ENCODE data around the gene GABRB1.

GABRB1 gene

DNA sequence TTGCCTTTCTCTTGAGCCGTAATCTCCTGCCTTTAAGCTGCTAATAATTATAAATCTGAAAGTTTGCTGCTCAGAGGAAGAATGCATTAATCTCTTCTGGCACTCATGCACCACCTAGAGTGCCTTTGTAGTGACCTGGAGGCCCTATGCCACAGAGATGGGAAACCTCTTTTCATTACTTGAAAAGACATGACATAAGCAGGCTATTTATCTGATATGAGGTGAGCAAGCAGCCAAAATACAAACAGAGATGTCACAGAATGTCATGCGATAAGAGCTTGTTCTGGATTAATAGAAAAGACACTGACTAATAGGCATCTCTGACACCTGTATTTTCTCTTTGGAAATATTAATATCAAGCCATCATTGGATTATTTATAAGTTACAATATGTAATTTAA is 42.3 kb downstream of the GABRB1 start:
- H3K36me3 ChIP-seq (ENCODE audit: control insufficient read depth in 2 of 2, insufficient read depth in 1 of 2, low read length in 2 of 2), result no peaks in the 10 kb centered on the region
- ChIA-PET POLR2A (no interaction called here), CTCF (no interaction called here)
- H3K9me3 ChIP-seq (ENCODE audit: control insufficient read depth, insufficient read depth, low read depth, low read length), result no peaks in the 10 kb centered on the region
- no peak overlapping the region for H3K27ac ChIP-seq (ENCODE audit: extremely low read depth, low read depth, low read length)
- no peak for TF ChIP-seq KLF8 (tag by site-specific recombination; IDR thresholded peaks at IDR 0.05)
- TF ChIP-seq SP2 (tag by site-specific recombination; IDR thresholded peaks at IDR 0.05), result no peak
- no peak for TF ChIP-seq ZNF529 (tag by site-specific recombination; IDR thresholded peaks at IDR 0.05; ENCODE audit: insufficient replicate concordance)
- TF ChIP-seq ZNF366 (tag by site-specific recombination; conservative IDR thresholded peaks at IDR 0.05), result no peak
- TF ChIP-seq, protein P1, sequence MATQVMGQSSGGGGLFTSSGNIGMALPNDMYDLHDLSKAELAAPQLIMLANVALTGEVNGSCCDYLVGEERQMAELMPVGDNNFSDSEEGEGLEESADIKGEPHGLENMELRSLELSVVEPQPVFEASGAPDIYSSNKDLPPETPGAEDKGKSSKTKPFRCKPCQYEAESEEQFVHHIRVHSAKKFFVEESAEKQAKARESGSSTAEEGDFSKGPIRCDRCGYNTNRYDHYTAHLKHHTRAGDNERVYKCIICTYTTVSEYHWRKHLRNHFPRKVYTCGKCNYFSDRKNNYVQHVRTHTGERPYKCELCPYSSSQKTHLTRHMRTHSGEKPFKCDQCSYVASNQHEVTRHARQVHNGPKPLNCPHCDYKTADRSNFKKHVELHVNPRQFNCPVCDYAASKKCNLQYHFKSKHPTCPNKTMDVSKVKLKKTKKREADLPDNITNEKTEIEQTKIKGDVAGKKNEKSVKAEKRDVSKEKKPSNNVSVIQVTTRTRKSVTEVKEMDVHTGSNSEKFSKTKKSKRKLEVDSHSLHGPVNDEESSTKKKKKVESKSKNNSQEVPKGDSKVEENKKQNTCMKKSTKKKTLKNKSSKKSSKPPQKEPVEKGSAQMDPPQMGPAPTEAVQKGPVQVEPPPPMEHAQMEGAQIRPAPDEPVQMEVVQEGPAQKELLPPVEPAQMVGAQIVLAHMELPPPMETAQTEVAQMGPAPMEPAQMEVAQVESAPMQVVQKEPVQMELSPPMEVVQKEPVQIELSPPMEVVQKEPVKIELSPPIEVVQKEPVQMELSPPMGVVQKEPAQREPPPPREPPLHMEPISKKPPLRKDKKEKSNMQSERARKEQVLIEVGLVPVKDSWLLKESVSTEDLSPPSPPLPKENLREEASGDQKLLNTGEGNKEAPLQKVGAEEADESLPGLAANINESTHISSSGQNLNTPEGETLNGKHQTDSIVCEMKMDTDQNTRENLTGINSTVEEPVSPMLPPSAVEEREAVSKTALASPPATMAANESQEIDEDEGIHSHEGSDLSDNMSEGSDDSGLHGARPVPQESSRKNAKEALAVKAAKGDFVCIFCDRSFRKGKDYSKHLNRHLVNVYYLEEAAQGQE (tag by site-specific recombination; IDR thresholded peaks at IDR 0.05), result no peak
- TF ChIP-seq ZNF202 (tag by site-specific recombination; IDR thresholded peaks at IDR 0.05; ENCODE audit: borderline replicate concordance), result no peak
- TF ChIP-seq ZNF600 (tag by site-specific recombination; IDR thresholded peaks at IDR 0.05), result no peak
- H3K4me1 ChIP-seq (ENCODE audit: control insufficient read depth, insufficient read depth, low read length), result no peaks in the 10 kb centered on the region
- no peak overlapping the region for H3K4me3 ChIP-seq (ENCODE audit: low read depth, low read length)

DNA sequence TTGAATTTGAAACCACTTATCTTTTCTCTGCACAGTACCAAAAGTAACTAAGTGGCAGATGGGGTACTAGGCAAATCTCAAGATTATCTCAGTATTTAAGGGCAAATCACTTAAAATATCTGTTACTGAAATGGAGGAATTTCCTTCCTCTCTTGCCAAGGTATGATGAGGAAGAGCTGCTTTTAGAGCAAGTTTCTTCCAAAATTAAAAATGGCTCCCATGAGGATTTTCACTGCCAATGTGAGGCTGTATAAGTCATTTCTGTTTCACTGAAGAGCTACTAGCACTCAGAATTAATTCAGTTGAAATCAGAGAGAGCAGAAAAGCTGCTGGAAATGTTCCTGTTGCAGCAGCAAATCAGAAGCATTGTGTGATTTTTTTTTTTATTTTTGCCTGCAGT is 43.4 kb downstream of the GABRB1 start:
- H3K27ac ChIP-seq (ENCODE audit: extremely low read depth, low read depth, low read length), result no peak overlapping the region
- CTCF ChIA-PET, result no interaction called here
- TF ChIP-seq, protein P2, sequence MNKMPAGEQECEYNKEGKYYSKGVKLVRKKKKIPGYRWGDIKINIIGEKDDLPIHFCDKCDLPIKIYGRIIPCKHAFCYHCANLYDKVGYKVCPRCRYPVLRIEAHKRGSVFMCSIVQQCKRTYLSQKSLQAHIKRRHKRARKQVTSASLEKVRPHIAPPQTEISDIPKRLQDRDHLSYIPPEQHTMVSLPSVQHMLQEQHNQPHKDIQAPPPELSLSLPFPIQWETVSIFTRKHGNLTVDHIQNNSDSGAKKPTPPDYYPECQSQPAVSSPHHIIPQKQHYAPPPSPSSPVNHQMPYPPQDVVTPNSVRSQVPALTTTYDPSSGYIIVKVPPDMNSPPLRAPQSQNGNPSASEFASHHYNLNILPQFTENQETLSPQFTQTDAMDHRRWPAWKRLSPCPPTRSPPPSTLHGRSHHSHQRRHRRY (tag by site-specific recombination; IDR thresholded peaks at IDR 0.05), result no peak
- TF ChIP-seq KLF8 (tag by site-specific recombination; IDR thresholded peaks at IDR 0.05) (no peak), SETDB1 (IDR thresholded peaks at IDR 0.05; ENCODE audit: insufficient read length, low read length) (no peak), ZNF629 (tag by site-specific recombination; IDR thresholded peaks at IDR 0.05) (no peak), ZNF366 (tag by site-specific recombination; conservative IDR thresholded peaks at IDR 0.05) (no peak), ZNF658 (tag by site-specific recombination; IDR thresholded peaks at IDR 0.05) (no peak), TRIM28 (IDR thresholded peaks at IDR 0.05; ENCODE audit: borderline replicate concordance, low read length) (no peak), ZNF76 (tag by site-specific recombination; IDR thresholded peaks at IDR 0.05; ENCODE audit: borderline replicate concordance, low read depth) (no peak), ZNF19 (tag by site-specific recombination; IDR thresholded peaks at IDR 0.05; ENCODE audit: low read depth) (no peak), ZNF350 (tag by site-specific recombination; IDR thresholded peaks at IDR 0.05) (no peak), ZNF521 (tag by site-specific recombination; IDR thresholded peaks at IDR 0.05) (no peak), GLIS1 (tag by site-specific recombination; IDR thresholded peaks at IDR 0.05) (no peak), BCL11A (tag by site-specific recombination; IDR thresholded peaks at IDR 0.05; ENCODE audit: low read depth) (no peak)
- TF ChIP-seq, protein P3, sequence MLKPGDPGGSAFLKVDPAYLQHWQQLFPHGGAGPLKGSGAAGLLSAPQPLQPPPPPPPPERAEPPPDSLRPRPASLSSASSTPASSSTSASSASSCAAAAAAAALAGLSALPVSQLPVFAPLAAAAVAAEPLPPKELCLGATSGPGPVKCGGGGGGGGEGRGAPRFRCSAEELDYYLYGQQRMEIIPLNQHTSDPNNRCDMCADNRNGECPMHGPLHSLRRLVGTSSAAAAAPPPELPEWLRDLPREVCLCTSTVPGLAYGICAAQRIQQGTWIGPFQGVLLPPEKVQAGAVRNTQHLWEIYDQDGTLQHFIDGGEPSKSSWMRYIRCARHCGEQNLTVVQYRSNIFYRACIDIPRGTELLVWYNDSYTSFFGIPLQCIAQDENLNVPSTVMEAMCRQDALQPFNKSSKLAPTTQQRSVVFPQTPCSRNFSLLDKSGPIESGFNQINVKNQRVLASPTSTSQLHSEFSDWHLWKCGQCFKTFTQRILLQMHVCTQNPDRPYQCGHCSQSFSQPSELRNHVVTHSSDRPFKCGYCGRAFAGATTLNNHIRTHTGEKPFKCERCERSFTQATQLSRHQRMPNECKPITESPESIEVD (tag by site-specific recombination; IDR thresholded peaks at IDR 0.05), result no peak
- TF ChIP-seq, protein P4, sequence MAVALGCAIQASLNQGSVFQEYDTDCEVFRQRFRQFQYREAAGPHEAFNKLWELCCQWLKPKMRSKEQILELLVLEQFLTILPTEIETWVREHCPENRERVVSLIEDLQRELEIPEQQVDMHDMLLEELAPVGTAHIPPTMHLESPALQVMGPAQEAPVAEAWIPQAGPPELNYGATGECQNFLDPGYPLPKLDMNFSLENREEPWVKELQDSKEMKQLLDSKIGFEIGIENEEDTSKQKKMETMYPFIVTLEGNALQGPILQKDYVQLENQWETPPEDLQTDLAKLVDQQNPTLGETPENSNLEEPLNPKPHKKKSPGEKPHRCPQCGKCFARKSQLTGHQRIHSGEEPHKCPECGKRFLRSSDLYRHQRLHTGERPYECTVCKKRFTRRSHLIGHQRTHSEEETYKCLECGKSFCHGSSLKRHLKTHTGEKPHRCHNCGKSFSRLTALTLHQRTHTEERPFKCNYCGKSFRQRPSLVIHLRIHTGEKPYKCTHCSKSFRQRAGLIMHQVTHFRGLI (tag by site-specific recombination; IDR thresholded peaks at IDR 0.05), result no peak
- TF ChIP-seq, protein P5, sequence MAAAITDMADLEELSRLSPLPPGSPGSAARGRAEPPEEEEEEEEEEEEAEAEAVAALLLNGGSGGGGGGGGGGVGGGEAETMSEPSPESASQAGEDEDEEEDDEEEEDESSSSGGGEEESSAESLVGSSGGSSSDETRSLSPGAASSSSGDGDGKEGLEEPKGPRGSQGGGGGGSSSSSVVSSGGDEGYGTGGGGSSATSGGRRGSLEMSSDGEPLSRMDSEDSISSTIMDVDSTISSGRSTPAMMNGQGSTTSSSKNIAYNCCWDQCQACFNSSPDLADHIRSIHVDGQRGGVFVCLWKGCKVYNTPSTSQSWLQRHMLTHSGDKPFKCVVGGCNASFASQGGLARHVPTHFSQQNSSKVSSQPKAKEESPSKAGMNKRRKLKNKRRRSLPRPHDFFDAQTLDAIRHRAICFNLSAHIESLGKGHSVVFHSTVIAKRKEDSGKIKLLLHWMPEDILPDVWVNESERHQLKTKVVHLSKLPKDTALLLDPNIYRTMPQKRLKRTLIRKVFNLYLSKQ (tag by site-specific recombination; IDR thresholded peaks at IDR 0.05; ENCODE audit: borderline replicate concordance), result no peak
- TF ChIP-seq, protein P6, sequence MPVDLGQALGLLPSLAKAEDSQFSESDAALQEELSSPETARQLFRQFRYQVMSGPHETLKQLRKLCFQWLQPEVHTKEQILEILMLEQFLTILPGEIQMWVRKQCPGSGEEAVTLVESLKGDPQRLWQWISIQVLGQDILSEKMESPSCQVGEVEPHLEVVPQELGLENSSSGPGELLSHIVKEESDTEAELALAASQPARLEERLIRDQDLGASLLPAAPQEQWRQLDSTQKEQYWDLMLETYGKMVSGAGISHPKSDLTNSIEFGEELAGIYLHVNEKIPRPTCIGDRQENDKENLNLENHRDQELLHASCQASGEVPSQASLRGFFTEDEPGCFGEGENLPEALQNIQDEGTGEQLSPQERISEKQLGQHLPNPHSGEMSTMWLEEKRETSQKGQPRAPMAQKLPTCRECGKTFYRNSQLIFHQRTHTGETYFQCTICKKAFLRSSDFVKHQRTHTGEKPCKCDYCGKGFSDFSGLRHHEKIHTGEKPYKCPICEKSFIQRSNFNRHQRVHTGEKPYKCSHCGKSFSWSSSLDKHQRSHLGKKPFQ (tag by site-specific recombination; IDR thresholded peaks at IDR 0.05), result no peak
- TF ChIP-seq, protein P7, sequence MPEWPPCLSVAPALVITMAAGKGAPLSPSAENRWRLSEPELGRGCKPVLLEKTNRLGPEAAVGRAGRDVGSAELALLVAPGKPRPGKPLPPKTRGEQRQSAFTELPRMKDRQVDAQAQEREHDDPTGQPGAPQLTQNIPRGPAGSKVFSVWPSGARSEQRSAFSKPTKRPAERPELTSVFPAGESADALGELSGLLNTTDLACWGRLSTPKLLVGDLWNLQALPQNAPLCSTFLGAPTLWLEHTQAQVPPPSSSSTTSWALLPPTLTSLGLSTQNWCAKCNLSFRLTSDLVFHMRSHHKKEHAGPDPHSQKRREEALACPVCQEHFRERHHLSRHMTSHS (tag by site-specific recombination; IDR thresholded peaks at IDR 0.05), result no peak
- no peaks in the 10 kb centered on the region for H3K36me3 ChIP-seq (ENCODE audit: control insufficient read depth in 2 of 2, insufficient read depth in 1 of 2, low read length in 2 of 2)
- POLR2A ChIA-PET, result no interaction called here
- no peaks in the 10 kb centered on the region for H3K9me3 ChIP-seq (ENCODE audit: control insufficient read depth, insufficient read depth, low read depth, low read length)
- H3K4me1 ChIP-seq (ENCODE audit: control insufficient read depth, insufficient read depth, low read length), result no peaks in the 10 kb centered on the region
- H3K4me3 ChIP-seq (ENCODE audit: low read depth, low read length), result no peak overlapping the region
